Measurements from ENCODE around the gene SRP72. TPM values are rescaled to one million over a fixed set of nuclear protein-coding genes. Genes with fewer than 3 reads are reported as not detected.
A peak's percentile ranks its signal among the peaks of the same experiment; 100 is the strongest.

SRP72 gene
- total RNA-seq, 1 experiment from 2014 or later: 146 TPM

DNA sequence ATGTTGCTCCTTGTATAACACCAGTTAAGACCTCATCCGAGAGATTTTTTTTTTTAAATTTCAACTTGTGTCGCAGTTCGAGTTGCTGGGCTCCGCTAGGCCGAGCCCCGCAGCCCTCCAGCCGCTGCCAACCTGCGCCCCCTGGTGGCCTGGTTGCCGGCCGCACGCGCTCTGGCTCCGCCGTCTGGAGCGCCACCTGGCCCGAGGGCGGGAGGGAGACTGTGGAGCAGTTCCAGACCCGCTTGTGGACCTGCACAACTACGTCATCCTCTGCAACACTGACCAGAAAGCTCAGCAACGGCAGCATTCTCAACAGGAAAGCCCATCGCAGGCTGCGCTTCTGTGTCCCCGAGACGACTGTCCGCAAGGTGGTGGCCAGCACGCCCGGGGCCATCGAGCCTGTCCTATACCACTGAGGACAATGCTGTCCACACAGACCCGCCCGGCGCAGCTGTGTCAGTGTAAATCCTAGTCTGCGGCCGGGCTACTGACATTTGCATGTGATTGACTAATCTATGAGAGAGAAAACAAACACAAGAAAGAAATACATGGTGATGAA, 77.2 kb downstream of the SRP72 start (continued):
- TF ChIP-seq CTCF (IDR thresholded peaks at IDR 0.05 in 2 of 3, conservative IDR thresholded peaks at IDR 0.05 in 1 of 3; ENCODE audit: borderline replicate concordance in 1 of 3, insufficient read depth in 1 of 3, low read depth in 2 of 3, low read length in 2 of 3) (peak; percentile 97 to 99 (median 98)), SP1 (IDR thresholded peaks at IDR 0.05; ENCODE audit: low read depth) (no peak)

GRCh38 chr4:56550642-56551041, 83.2 kb downstream of the SRP72 start:
- Histone ChIP-seq H3K4me2 (ENCODE audit: low read length) (no peak overlapping the region), H3K36me3 (ENCODE audit: control insufficient read depth in 1 of 2, insufficient read depth in 2 of 2, low read length in 2 of 2) (no peaks in the 10 kb centered on the region), H3K4me1 (ENCODE audit: control insufficient read depth in 1 of 2, insufficient read depth in 2 of 2, low read length in 2 of 2) (no peaks in the 10 kb centered on the region), H3K9ac (ENCODE audit: low read length) (no peak overlapping the region), H4K20me1 (ENCODE audit: insufficient read depth) (no peaks in the 10 kb centered on the region), H3K9me2 (ENCODE audit: insufficient read depth) (no peaks in the 10 kb centered on the region), H3K4me3 (replicated peaks in 1 of 2; ENCODE audit: low read depth in 1 of 2, low read length in 2 of 2) (no peak overlapping the region), H3K79me2 (ENCODE audit: insufficient read depth, low read length) (no peaks in the 10 kb centered on the region), H2AFZ (ENCODE audit: low read depth, low read length, poor library complexity, severe bottlenecking) (no peak overlapping the region), H3K27ac (ENCODE audit: low read depth, low read length) (no peak overlapping the region), H3K9me3 (ENCODE audit: control insufficient read depth in 1 of 2, insufficient read depth in 1 of 2, low read depth in 1 of 2, low read length in 2 of 2) (no peaks in the 10 kb centered on the region), H3K27me3 (ENCODE audit: insufficient read depth, low read length) (no peaks in the 10 kb centered on the region)
- intact Hi-C loops (cut with micrococcal nuclease): no loop called here
- DNase-seq (ENCODE audit: low read depth, low spot score) (no peak), ATAC-seq (no peak)
- BruUV-seq (replicated peaks): no TSS peak
- TF ChIP-seq FOSL1 (IDR thresholded peaks at IDR 0.05; ENCODE audit: low read depth) (no peak), EZH2phosphoT487 (IDR thresholded peaks at IDR 0.05; ENCODE audit: borderline replicate concordance) (no peak)
- TF ChIP-seq, protein P1, sequence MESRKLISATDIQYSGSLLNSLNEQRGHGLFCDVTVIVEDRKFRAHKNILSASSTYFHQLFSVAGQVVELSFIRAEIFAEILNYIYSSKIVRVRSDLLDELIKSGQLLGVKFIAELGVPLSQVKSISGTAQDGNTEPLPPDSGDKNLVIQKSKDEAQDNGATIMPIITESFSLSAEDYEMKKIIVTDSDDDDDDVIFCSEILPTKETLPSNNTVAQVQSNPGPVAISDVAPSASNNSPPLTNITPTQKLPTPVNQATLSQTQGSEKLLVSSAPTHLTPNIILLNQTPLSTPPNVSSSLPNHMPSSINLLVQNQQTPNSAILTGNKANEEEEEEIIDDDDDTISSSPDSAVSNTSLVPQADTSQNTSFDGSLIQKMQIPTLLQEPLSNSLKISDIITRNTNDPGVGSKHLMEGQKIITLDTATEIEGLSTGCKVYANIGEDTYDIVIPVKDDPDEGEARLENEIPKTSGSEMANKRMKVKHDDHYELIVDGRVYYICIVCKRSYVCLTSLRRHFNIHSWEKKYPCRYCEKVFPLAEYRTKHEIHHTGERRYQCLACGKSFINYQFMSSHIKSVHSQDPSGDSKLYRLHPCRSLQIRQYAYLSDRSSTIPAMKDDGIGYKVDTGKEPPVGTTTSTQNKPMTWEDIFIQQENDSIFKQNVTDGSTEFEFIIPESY (IDR thresholded peaks at IDR 0.05; ENCODE audit: extremely low read depth, insufficient replicate concordance, low read length): no peak
- ChIA-PET CTCF (no interaction called here), RAD21 (ENCODE audit: low non-redundant PET in 1 of 2, low total read pairs in 2 of 2, uncharacterized antibody in 2 of 2, unreplicated experiment in 2 of 2) (no interaction called here), POLR2A (no interaction called here)
